Measurements from ENCODE around the gene CHKB. TPM values are rescaled to one million over a fixed set of nuclear protein-coding genes. Genes with fewer than 3 reads are reported as not detected.

The CHKB gene, protein sequence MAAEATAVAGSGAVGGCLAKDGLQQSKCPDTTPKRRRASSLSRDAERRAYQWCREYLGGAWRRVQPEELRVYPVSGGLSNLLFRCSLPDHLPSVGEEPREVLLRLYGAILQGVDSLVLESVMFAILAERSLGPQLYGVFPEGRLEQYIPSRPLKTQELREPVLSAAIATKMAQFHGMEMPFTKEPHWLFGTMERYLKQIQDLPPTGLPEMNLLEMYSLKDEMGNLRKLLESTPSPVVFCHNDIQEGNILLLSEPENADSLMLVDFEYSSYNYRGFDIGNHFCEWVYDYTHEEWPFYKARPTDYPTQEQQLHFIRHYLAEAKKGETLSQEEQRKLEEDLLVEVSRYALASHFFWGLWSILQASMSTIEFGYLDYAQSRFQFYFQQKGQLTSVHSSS
- total RNA-seq: 10 to 100 TPM; 72.3 to 86.2 TPM

DNA sequence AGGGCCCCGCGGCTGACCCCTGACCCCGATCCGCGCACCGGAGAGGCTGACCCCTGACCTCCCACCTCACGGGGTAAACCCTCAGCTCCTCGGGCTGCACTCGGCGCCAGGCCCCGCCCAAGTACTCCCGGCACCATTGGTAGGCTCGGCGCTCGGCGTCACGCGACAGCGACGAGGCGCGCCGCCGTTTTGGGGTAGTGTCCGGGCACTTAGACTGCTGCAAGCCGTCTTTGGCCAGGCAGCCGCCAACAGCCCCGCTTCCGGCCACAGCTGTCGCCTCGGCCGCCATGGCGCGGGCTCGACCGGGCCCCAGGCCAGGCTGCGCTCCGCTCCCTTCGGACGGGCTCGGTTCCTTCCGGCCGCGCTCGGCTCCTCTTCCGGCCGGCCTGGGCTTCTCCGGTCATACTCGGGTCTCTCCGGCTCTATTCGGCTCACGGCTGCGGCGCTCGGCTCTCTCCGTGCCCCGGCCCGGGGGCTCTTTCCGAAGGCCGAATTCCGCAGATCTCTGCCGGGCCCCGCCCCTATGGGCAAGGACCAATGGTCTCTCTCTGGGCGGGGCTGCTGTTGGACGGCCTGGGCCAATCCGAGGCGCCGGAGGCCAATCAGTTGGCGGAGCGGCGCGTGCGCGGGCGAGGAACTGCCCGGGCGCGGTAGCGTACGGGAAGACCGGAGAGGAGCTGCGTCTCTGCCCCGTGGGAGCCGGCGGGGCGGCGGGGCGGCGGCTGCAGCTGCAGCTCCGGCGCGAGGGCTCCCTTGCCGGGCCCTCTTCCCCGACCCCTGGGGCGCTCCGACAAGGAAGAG lies at the start of gene CHKB:
CHKB (minus strand) TSS at position 357 of the 801 bp plus-strand sequence; CDS start at position 289, 68 bp downstream.
- H3K27me3 Mint-ChIP-seq: no peaks in the 10 kb centered on the region
- H3K36me3 Mint-ChIP-seq (ENCODE audit: low read depth): peaks cover 34% of the 10 kb centered on the region
- peak within 1 kb of the TSS; percentile 90 for H3K27ac Mint-ChIP-seq
- peak; percentile 97 for ATAC-seq (replicated peaks)
- no peaks in the 10 kb centered on the region for H3K9me3 Mint-ChIP-seq
- H3K4me3 Mint-ChIP-seq: peak within 1 kb of the TSS; percentile 96
- peaks cover 9% of the 10 kb centered on the region for H3K4me1 Mint-ChIP-seq

GRCh38 chr22:50630376-50630775 lies 47.7 kb upstream of the CHKB start:
- Mint-ChIP-seq H3K9me3 (no peaks in the 10 kb centered on the region), H3K27me3 (no peaks in the 10 kb centered on the region), H3K36me3 (ENCODE audit: low read depth) (peaks cover 5% of the 10 kb centered on the region), H3K4me3 (peak overlapping the region; percentile 88), H3K4me1 (peaks cover 15% of the 10 kb centered on the region), H3K27ac (no peak overlapping the region)
- ATAC-seq (replicated peaks): no peak

DNA sequence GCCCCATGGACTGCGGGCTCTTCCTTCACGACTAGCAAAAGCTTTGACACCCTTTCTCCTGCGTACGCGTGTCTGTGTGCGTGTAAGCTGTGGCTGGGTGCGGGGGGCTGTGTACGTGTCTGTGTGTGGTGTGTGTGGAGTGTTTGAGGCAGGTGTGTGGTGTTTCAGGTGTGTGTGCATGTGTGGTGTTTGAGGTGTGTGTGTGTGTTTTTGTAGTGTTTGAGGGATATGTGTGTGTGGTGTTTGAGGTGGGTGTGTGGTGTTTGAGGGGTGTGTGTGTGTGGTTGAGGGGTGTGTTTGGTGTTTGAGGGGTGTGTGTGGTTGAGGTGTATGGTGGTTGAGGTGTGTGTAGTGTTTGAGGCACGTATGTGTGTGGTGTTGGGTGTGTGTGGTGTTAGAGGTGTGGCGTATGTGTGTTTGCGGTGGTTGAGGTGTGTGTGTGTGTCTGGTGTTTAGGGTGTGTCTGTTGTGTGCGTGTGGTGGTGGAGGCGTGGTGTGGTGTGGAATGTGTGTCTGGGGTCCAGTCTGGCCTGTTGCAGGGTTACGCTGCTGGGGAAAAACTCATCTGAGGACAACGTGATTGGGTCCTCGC lies 46.0 kb upstream of the CHKB start:
- peak overlapping the region; percentile 88 for H3K4me3 Mint-ChIP-seq
- peaks cover 5% of the 10 kb centered on the region for H3K36me3 Mint-ChIP-seq (ENCODE audit: low read depth)
- H3K27ac Mint-ChIP-seq: peak overlapping the region; percentile 83
- ATAC-seq (replicated peaks): no peak
- no peaks in the 10 kb centered on the region for H3K27me3 Mint-ChIP-seq
- no peaks in the 10 kb centered on the region for H3K9me3 Mint-ChIP-seq
- H3K4me1 Mint-ChIP-seq: peaks cover 15% of the 10 kb centered on the region

GRCh38 chr22:50627642-50628542 lies 45.2 kb upstream of the CHKB start, which contains the start of gene ARSA:
ARSA (minus strand) TSS chr22:50628152; CDS start chr22:50627779, 373 bp downstream.
- Mint-ChIP-seq H3K27ac (peak within 1 kb of the TSS; percentile 83), H3K4me1 (peaks cover 15% of the 10 kb centered on the region), H3K9me3 (no peaks in the 10 kb centered on the region), H3K27me3 (no peaks in the 10 kb centered on the region), H3K36me3 (ENCODE audit: low read depth) (peaks cover 5% of the 10 kb centered on the region), H3K4me3 (peak within 1 kb of the TSS; percentile 88)
- peak; percentile 96 for ATAC-seq (replicated peaks)

- H3K4me3 Mint-ChIP-seq: peak overlapping the region; percentile 88
- H3K9me3 Mint-ChIP-seq: no peaks in the 10 kb centered on the region
- peaks cover 5% of the 10 kb centered on the region for H3K36me3 Mint-ChIP-seq (ENCODE audit: low read depth)
- peaks cover 18% of the 10 kb centered on the region for H3K4me1 Mint-ChIP-seq
- H3K27me3 Mint-ChIP-seq: no peaks in the 10 kb centered on the region
- ATAC-seq (replicated peaks): no peak
- peak overlapping the region; percentile 73 for H3K27ac Mint-ChIP-seq
Observed at GRCh38 chr22:50626850-50627641, 44.4 kb upstream of the CHKB start.

GRCh38 chr22:50626314-50626849 lies 43.7 kb upstream of the CHKB start:
- Mint-ChIP-seq H3K4me1 (peaks cover 25% of the 10 kb centered on the region), H3K27me3 (no peaks in the 10 kb centered on the region), H3K4me3 (peak overlapping the region; percentile 88), H3K36me3 (ENCODE audit: low read depth) (peaks cover 5% of the 10 kb centered on the region), H3K27ac (peak overlapping the region; percentile 73), H3K9me3 (no peaks in the 10 kb centered on the region)
- no peak for ATAC-seq (replicated peaks)

DNA sequence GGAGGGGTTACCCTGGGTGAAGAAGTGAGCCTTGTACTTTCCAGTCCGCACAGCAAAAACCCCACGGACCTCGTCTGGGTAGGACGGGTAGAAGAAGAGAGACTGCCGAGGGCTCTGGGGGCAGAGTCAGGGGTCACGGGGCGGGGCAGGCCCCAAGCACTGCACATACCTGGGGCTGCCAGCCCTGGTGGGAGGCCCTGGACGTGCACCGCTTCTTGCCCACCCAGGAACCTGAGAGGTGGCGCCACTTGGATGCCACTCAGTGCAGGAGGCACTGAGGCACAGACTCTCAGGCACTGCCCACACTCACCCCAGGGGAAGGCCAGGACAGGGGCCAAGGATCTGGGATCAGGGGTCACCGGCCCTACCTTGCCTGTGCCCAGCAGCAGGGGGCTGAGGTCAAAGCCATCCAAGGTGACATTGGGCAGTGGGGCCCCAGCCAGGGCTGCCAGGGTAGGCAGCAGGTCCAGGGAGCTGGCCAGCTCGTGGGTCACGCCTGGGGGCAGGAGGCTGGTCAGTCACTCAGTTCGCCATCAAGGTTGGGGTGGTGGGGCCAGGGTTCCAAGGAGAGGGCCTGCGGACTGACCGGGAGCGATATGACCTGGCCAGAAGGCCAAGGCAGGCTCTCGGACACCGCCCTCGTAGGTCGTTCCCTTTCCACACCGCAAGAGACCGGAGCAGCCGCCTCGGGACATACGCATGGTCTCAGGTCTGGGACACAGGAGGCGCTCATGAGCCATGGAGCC lies 43.1 kb upstream of the CHKB start:
- Mint-ChIP-seq H3K36me3 (ENCODE audit: low read depth) (peaks cover 5% of the 10 kb centered on the region), H3K4me1 (peaks cover 30% of the 10 kb centered on the region), H3K27ac (no peak overlapping the region), H3K27me3 (no peaks in the 10 kb centered on the region), H3K9me3 (no peaks in the 10 kb centered on the region), H3K4me3 (no peak overlapping the region)
- no peak for ATAC-seq (replicated peaks)

- Mint-ChIP-seq H3K27ac (no peak overlapping the region), H3K27me3 (no peaks in the 10 kb centered on the region), H3K4me3 (no peak overlapping the region), H3K4me1 (peaks cover 32% of the 10 kb centered on the region), H3K9me3 (no peaks in the 10 kb centered on the region), H3K36me3 (ENCODE audit: low read depth) (peaks cover 5% of the 10 kb centered on the region)
- no peak for ATAC-seq (replicated peaks)
Observed at GRCh38 chr22:50625131-50625567, 42.5 kb upstream of the CHKB start.

GRCh38 chr22:50624347-50625130 lies 41.9 kb upstream of the CHKB start:
- peaks cover 5% of the 10 kb centered on the region for H3K36me3 Mint-ChIP-seq (ENCODE audit: low read depth)
- no peak overlapping the region for H3K4me3 Mint-ChIP-seq
- no peaks in the 10 kb centered on the region for H3K27me3 Mint-ChIP-seq
- peaks cover 27% of the 10 kb centered on the region for H3K4me1 Mint-ChIP-seq
- H3K27ac Mint-ChIP-seq: no peak overlapping the region
- H3K9me3 Mint-ChIP-seq: no peaks in the 10 kb centered on the region
- no peak for ATAC-seq (replicated peaks)

DNA sequence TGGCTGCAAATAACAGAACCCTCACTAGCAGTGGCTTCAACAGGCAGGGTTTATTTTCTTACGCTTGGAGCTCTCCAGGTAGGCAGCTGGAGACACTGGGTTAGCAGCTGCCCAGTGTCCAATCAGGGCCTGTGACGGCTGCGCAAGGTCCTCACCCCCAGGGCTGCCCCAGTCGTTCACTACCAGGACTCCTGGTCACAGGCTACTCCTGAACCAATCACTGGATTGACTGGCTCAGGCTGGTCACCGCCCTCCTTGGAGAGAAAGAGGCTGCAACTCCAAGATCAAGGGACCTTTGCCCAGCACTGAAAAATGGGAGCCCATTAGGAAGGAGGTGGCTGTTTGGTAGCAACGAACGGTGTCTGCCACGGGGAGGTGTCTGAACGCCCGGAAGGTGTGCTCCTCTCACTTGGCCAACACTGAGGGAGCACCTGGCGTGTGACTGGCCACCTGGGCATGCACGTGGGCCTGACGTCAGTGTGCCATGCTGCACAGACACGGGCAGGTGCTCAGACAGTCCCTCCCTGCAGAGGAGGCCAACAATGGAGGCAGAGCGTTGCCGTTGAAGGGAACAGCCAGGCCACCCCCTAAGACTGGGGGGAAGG lies 40.2 kb upstream of the CHKB start:
- Mint-ChIP-seq H3K4me3 (peak overlapping the region; percentile 87), H3K4me1 (peaks cover 19% of the 10 kb centered on the region), H3K36me3 (ENCODE audit: low read depth) (peaks cover 5% of the 10 kb centered on the region), H3K9me3 (no peaks in the 10 kb centered on the region), H3K27me3 (no peaks in the 10 kb centered on the region), H3K27ac (peak overlapping the region; percentile 96)
- no peak for ATAC-seq (replicated peaks)

GRCh38 chr22:50621948-50622722 lies 39.5 kb upstream of the CHKB start:
- Mint-ChIP-seq H3K9me3 (no peaks in the 10 kb centered on the region), H3K27me3 (no peaks in the 10 kb centered on the region), H3K4me1 (peaks cover 19% of the 10 kb centered on the region), H3K27ac (peak overlapping the region; percentile 96), H3K36me3 (ENCODE audit: low read depth) (peaks cover 5% of the 10 kb centered on the region), H3K4me3 (peak overlapping the region; percentile 87)
- ATAC-seq (replicated peaks): no peak

Measured in activated T-helper 17 cell treated with anti-CD3 and anti-CD28 coated beads, Interleukin-2, amount 50 U/mL, for 72 hours (primary cell).